ENCODE measurements around the gene PDS5B.

Gene PDS5B

GRCh38 chr13:32822771-32823170 is 236.5 kb downstream of the PDS5B start:
- H4K20me1 ChIP-seq (ENCODE audit: control insufficient read depth, insufficient read depth, low read depth, low read length): no peaks in the 10 kb centered on the region
- no peak overlapping the region for H3K4me3 ChIP-seq (ENCODE audit: low read length)
- TF ChIP-seq EZH2phosphoT487 (IDR thresholded peaks at IDR 0.05; ENCODE audit: borderline replicate concordance, low read length): no peak
- no peak for TF ChIP-seq CTCF (IDR thresholded peaks at IDR 0.05; ENCODE audit: low read depth, low read length, poor library complexity, severe bottlenecking)
- no peak overlapping the region for H3K27ac ChIP-seq (ENCODE audit: low read depth, low read length)
- no peaks in the 10 kb centered on the region for H3K9me2 ChIP-seq (replicated peaks; ENCODE audit: control insufficient read depth, low read length)
- no peaks in the 10 kb centered on the region for H3K9me3 ChIP-seq (ENCODE audit: control insufficient read depth, insufficient read depth, low read length)
- no peaks in the 10 kb centered on the region for H3K4me1 ChIP-seq (ENCODE audit: control insufficient read depth, low read length)
- no peaks in the 10 kb centered on the region for H3F3A ChIP-seq (ENCODE audit: control insufficient read depth, insufficient read depth)
- no peaks in the 10 kb centered on the region for H3K79me2 ChIP-seq (ENCODE audit: control insufficient read depth, low read length)
- H3K36me3 ChIP-seq (ENCODE audit: control insufficient read depth, low read length): no peaks in the 10 kb centered on the region
- H3K4me2 ChIP-seq (ENCODE audit: low read length): no peak overlapping the region
- H3K27me3 ChIP-seq (ENCODE audit: control insufficient read depth, low read length): no peaks in the 10 kb centered on the region

- Histone ChIP-seq H3K9me3 (ENCODE audit: control insufficient read depth, insufficient read depth, low read length) (no peaks in the 10 kb centered on the region), H4K20me1 (ENCODE audit: control insufficient read depth, insufficient read depth, low read depth, low read length) (no peaks in the 10 kb centered on the region), H3K9me2 (replicated peaks; ENCODE audit: control insufficient read depth, low read length) (no peaks in the 10 kb centered on the region), H3K4me3 (ENCODE audit: low read length) (no peak overlapping the region), H3K79me2 (ENCODE audit: control insufficient read depth, low read length) (no peaks in the 10 kb centered on the region), H3K27me3 (ENCODE audit: control insufficient read depth, low read length) (no peaks in the 10 kb centered on the region), H3K36me3 (ENCODE audit: control insufficient read depth, low read length) (no peaks in the 10 kb centered on the region), H3K4me2 (ENCODE audit: low read length) (no peak overlapping the region), H3F3A (ENCODE audit: control insufficient read depth, insufficient read depth) (no peaks in the 10 kb centered on the region), H3K4me1 (ENCODE audit: control insufficient read depth, low read length) (no peaks in the 10 kb centered on the region), H3K27ac (ENCODE audit: low read depth, low read length) (no peak overlapping the region)
- TF ChIP-seq CTCF (IDR thresholded peaks at IDR 0.05; ENCODE audit: low read depth, low read length, poor library complexity, severe bottlenecking) (no peak), EZH2phosphoT487 (IDR thresholded peaks at IDR 0.05; ENCODE audit: borderline replicate concordance, low read length) (no peak)
Measured at GRCh38 chr13:32823597-32823996, 237.3 kb downstream of the PDS5B start.

GRCh38 chr13:32824061-32824460 is 237.8 kb downstream of the PDS5B start:
- TF ChIP-seq EZH2phosphoT487 (IDR thresholded peaks at IDR 0.05; ENCODE audit: borderline replicate concordance, low read length): no peak
- no peak for TF ChIP-seq CTCF (IDR thresholded peaks at IDR 0.05; ENCODE audit: low read depth, low read length, poor library complexity, severe bottlenecking)
- Histone ChIP-seq H3K36me3 (ENCODE audit: control insufficient read depth, low read length) (no peaks in the 10 kb centered on the region), H3K27ac (ENCODE audit: low read depth, low read length) (no peak overlapping the region), H3K4me2 (ENCODE audit: low read length) (no peak overlapping the region), H3K27me3 (ENCODE audit: control insufficient read depth, low read length) (no peaks in the 10 kb centered on the region), H3K9me2 (replicated peaks; ENCODE audit: control insufficient read depth, low read length) (no peaks in the 10 kb centered on the region), H3F3A (ENCODE audit: control insufficient read depth, insufficient read depth) (no peaks in the 10 kb centered on the region), H3K4me3 (ENCODE audit: low read length) (no peak overlapping the region), H3K4me1 (ENCODE audit: control insufficient read depth, low read length) (no peaks in the 10 kb centered on the region), H4K20me1 (ENCODE audit: control insufficient read depth, insufficient read depth, low read depth, low read length) (no peaks in the 10 kb centered on the region), H3K79me2 (ENCODE audit: control insufficient read depth, low read length) (no peaks in the 10 kb centered on the region), H3K9me3 (ENCODE audit: control insufficient read depth, insufficient read depth, low read length) (no peaks in the 10 kb centered on the region)

GRCh38 chr13:32824675-32825074 is 238.4 kb downstream of the PDS5B start:
- no peak overlapping the region for H3K27ac ChIP-seq (ENCODE audit: low read depth, low read length)
- no peaks in the 10 kb centered on the region for H3K9me3 ChIP-seq (ENCODE audit: control insufficient read depth, insufficient read depth, low read length)
- no peak for TF ChIP-seq CTCF (IDR thresholded peaks at IDR 0.05; ENCODE audit: low read depth, low read length, poor library complexity, severe bottlenecking)
- no peak for TF ChIP-seq EZH2phosphoT487 (IDR thresholded peaks at IDR 0.05; ENCODE audit: borderline replicate concordance, low read length)
- H3K4me1 ChIP-seq (ENCODE audit: control insufficient read depth, low read length): no peaks in the 10 kb centered on the region
- H3K9me2 ChIP-seq (replicated peaks; ENCODE audit: control insufficient read depth, low read length): no peaks in the 10 kb centered on the region
- H3K4me2 ChIP-seq (ENCODE audit: low read length): no peak overlapping the region
- no peaks in the 10 kb centered on the region for H4K20me1 ChIP-seq (ENCODE audit: control insufficient read depth, insufficient read depth, low read depth, low read length)
- no peaks in the 10 kb centered on the region for H3K79me2 ChIP-seq (ENCODE audit: control insufficient read depth, low read length)
- H3F3A ChIP-seq (ENCODE audit: control insufficient read depth, insufficient read depth): no peaks in the 10 kb centered on the region
- no peak overlapping the region for H3K4me3 ChIP-seq (ENCODE audit: low read length)
- H3K36me3 ChIP-seq (ENCODE audit: control insufficient read depth, low read length): no peaks in the 10 kb centered on the region
- no peaks in the 10 kb centered on the region for H3K27me3 ChIP-seq (ENCODE audit: control insufficient read depth, low read length)

All from DOHH2 (cell line).